Endothelial cell of umbilical vein (primary cell): ENCODE results near the gene FXYD3. TPM values are rescaled to one million over a fixed set of nuclear protein-coding genes. Genes with fewer than 3 reads are reported as not detected.

Experiments
- BruUV-seq: library from RNA; stranded (reverse); fragments of 400-500 nt; replicated peaks from 2 replicates; lab custom pipeline; 2021; lab: Mats Ljungman, UMichigan
- CTCF ChIA-PET: fragments of 300-600, 350-600 bp; sonication (Branson Sonifier 250); formaldehyde crosslinking; loops from one replicate; lab custom pipeline; 2021; ENCODE audit warnings: antibody characterized with exemption, inconsistent platforms; lab: Charles Lee
- POLR2A ChIA-PET: fragments of 300-600, 350-600 bp; sonication (Branson Sonifier 250); formaldehyde crosslinking; loops from one replicate; lab custom pipeline; 2021; ENCODE audit warnings: antibody characterized with exemption, inconsistent platforms; lab: Charles Lee
- DNase-seq: peaks from one replicate; pipeline ENCODE4 v3.0.0-alpha.2; 2011; ENCODE audit warnings: low read depth, low spot score
- FAIRE-seq: peaks from 2 replicates; lab custom pipeline; 2011; peaks lifted over from hg19 to GRCh38; lab: Jason Lieb, UNC
- H2AFZ ChIP-seq: 2 replicates; pipeline ENCODE4 v1.6.0; 2012; ENCODE audit warnings: low read depth, low read length, control low read depth, inconsistent platforms
- H3K27ac ChIP-seq: 2 replicates; pipeline ENCODE4 v1.5.1; 2011; ENCODE audit warnings: low read depth, mild to moderate bottlenecking, control low read depth, low read length, moderate library complexity; ENCODE audit not compliant: insufficient read depth
- H3K27me3 ChIP-seq, 2 experiments: 2 replicates each; pipeline versions ENCODE4 v1.6.0 to v1.6.1; 2011; ENCODE audit warnings: low read length in 2 of 2, mixed read lengths in 1 of 2; ENCODE audit not compliant: control insufficient read depth in 2 of 2, insufficient read depth in 2 of 2
- H3K36me3 ChIP-seq, 2 experiments: 2 replicates in 1 of 2; 3 replicates in 1 of 2; pipeline ENCODE4 v1.5.1; 2011; ENCODE audit warnings: low read length in 2 of 2, mild to moderate bottlenecking in 1 of 2, moderate library complexity in 1 of 2; ENCODE audit not compliant: control insufficient read depth in 2 of 2, insufficient read depth in 2 of 2; ENCODE audit errors: extremely low read depth in 1 of 2
- H3K4me1 ChIP-seq: 3 replicates; pipeline ENCODE4 v1.5.1; 2011; ENCODE audit warnings: mild to moderate bottlenecking, low read length; ENCODE audit not compliant: control insufficient read depth, insufficient read depth; ENCODE audit errors: extremely low read depth
- H3K4me2 ChIP-seq: 2 replicates; pipeline ENCODE4 v1.6.1; 2011; ENCODE audit warnings: low read length, control low read depth, mixed read lengths; ENCODE audit not compliant: insufficient read depth
- H3K4me3 ChIP-seq, 3 experiments: fragments of 200-600 bp in 1 of 3; sonication (generic), shearing (Covaris generic) in 1 of 3; replicated peaks in 1 of 3; 2 replicates each; pipeline ENCODE4 v1.5.1; 2011 to 2016; ENCODE audit warnings: control low read depth in 3 of 3, low read length in 3 of 3, mild to moderate bottlenecking in 2 of 3, inconsistent platforms in 1 of 3, low read depth in 1 of 3, moderate library complexity in 1 of 3; ENCODE audit not compliant: insufficient read depth in 1 of 3
- H3K79me2 ChIP-seq: 2 replicates; pipeline ENCODE4 v1.6.0; 2012; ENCODE audit warnings: low read length, inconsistent platforms; ENCODE audit not compliant: control insufficient read depth, insufficient read depth
- H3K9ac ChIP-seq: replicated peaks from 2 replicates; pipeline ENCODE3; 2011; ENCODE audit warnings: low read length, control low read depth; ENCODE audit not compliant: insufficient read depth; ENCODE audit errors: extremely low read depth
- H3K9me1 ChIP-seq: replicated peaks from 3 replicates; pipeline ENCODE4 v1.6.0; 2011; ENCODE audit warnings: mild to moderate bottlenecking, low read length; ENCODE audit not compliant: control insufficient read depth, insufficient read depth; ENCODE audit errors: extremely low read depth
- H3K9me3 ChIP-seq: replicated peaks from 2 replicates; pipeline ENCODE4 v1.5.1; 2012; ENCODE audit warnings: low read length, inconsistent platforms; ENCODE audit not compliant: control insufficient read depth, insufficient read depth
- H4K20me1 ChIP-seq: replicated peaks from 2 replicates; pipeline ENCODE3; 2011; ENCODE audit warnings: mild to moderate bottlenecking, low read length; ENCODE audit not compliant: control insufficient read depth, insufficient read depth; ENCODE audit errors: extremely low read depth
- CTCF ChIP-seq, 2 donors: IDR thresholded peaks; 1 replicate in 1 of 2; 2 replicates in 1 of 2; pipeline ENCODE4 v1.5.1; 2011; ENCODE audit warnings: low read length in 2 of 2, mild to moderate bottlenecking in 2 of 2, moderate library complexity in 2 of 2, control low read depth in 1 of 2, inconsistent platforms in 1 of 2, low read depth in 1 of 2; ENCODE audit not compliant: insufficient read depth in 1 of 2; ENCODE audit errors: extremely low read depth in 1 of 2
- EZH2 ChIP-seq: IDR thresholded peaks from 2 replicates; pipeline ENCODE4 v1.6.1; 2012; ENCODE audit warnings: borderline replicate concordance, low read depth, mild to moderate bottlenecking, moderate library complexity, low read length, inconsistent platforms; ENCODE audit not compliant: severe bottlenecking
- FOS ChIP-seq: IDR thresholded peaks from 2 replicates; pipeline ENCODE4 v1.6.1; 2011; ENCODE audit warnings: mild to moderate bottlenecking, low read length, moderate library complexity, borderline replicate concordance; ENCODE audit not compliant: insufficient read depth
- GATA2 ChIP-seq: IDR thresholded peaks from 2 replicates; pipeline ENCODE4 v1.7.0; 2011; ENCODE audit warnings: low read depth, mild to moderate bottlenecking, moderate library complexity, mixed read lengths, low read length; ENCODE audit not compliant: insufficient read length, insufficient read depth
- MAX ChIP-seq: IDR thresholded peaks from 2 replicates; pipeline ENCODE4 v1.6.1; 2011; ENCODE audit not compliant: insufficient read depth, insufficient read length
- MYC ChIP-seq: IDR thresholded peaks from one replicate; pipeline ENCODE4 v1.6.1; 2011; ENCODE audit warnings: mild to moderate bottlenecking, low read depth, low read length
- POLR2A ChIP-seq: IDR thresholded peaks from 2 replicates; pipeline ENCODE4 v1.6.1; 2012; ENCODE audit warnings: low read depth, mild to moderate bottlenecking, control low read depth, low read length
- POLR2AphosphoS5 ChIP-seq: IDR thresholded peaks from 2 replicates; pipeline ENCODE4 v1.6.1; 2012; ENCODE audit warnings: low read depth, mild to moderate bottlenecking, control low read depth, low read length, moderate library complexity; ENCODE audit not compliant: insufficient read depth
- dilution Hi-C: fragments of 300-500 bp; cut with MboI; formaldehyde crosslinking; loops from one replicate; pipeline ENCODE4 v1.15.0; 2019; ENCODE audit warnings: low sequenced_read_pairs; ENCODE audit not compliant: extremely low pct_ligation_motif_present
- intact Hi-C: fragments of 100-400 bp; cut with micrococcal nuclease; formaldehyde crosslinking; loops from one replicate; pipeline ENCODE4 v1.10.0; 2022
- polyA plus RNA-seq, 4 experiments: library from polyadenylated mRNA; depleted of rRNA in 3 of 4; stranded (reverse) in 3 of 4; unstranded in 1 of 4; fragments of >200 nt; gene quantifications; 2 replicates each; pipeline versions ENCODE4 v1.2.1 to v1.2.3, GENCODE V29; 2011 to 2012; ENCODE audit warnings: missing spikeins in 1 of 4
- total RNA-seq: library from RNA; stranded (reverse); gene quantifications from 2 replicates; pipeline ENCODE4 v1.2.3, GENCODE V29; 2021

The FXYD3 gene
- total and polyA plus RNA-seq, 2 donors (not counting 3 experiments of a cell fraction or from before 2014, with no cell fraction given): not detected

GRCh38 chr19:35140207-35140961, 24.8 kb downstream of the FXYD3 start:
- H3K9me1 ChIP-seq: no peaks in the 10 kb centered on the region
- H4K20me1 ChIP-seq: no peaks in the 10 kb centered on the region
- no peak overlapping the region for H3K4me2 ChIP-seq
- H3K9ac ChIP-seq: no peak overlapping the region
- no TSS peak for BruUV-seq
- H3K27me3 ChIP-seq: peaks cover 16 to 17% of the 10 kb centered on the region in 2 experiments
- FAIRE-seq (no peak), DNase-seq (no peak)
- ChIA-PET CTCF (interaction anchor here (1.0 to 3.5 kb wide), 9 partner anchors 13 to 102 kb away, joined by 3 to 73 read pairs (median 6); partner anchors contain the start of genes FXYD3 and FXYD5), POLR2A (no interaction called here)
- H2AFZ ChIP-seq: no peak overlapping the region
- intact Hi-C loops (loop anchor here (5.0 kb wide), 1 partner anchor 178 kb away; the partner anchor contains the start of gene ZNF792), dilution Hi-C loops (no loop called here)
- H3K36me3 ChIP-seq: no peaks in the 10 kb centered on the region
- H3K9me3 ChIP-seq: no peaks in the 10 kb centered on the region
- H3K4me1 ChIP-seq: peaks cover 11% of the 10 kb centered on the region
- no peak overlapping the region for H3K27ac ChIP-seq
- H3K4me3 ChIP-seq: no peak overlapping the region
- no peaks in the 10 kb centered on the region for H3K79me2 ChIP-seq
- TF ChIP-seq MYC (no peak), CTCF (IDR thresholded peaks at IDR 0.05; ENCODE audit: extremely low read depth in 1 of 2, insufficient read depth in 1 of 2, low read depth in 1 of 2, low read length in 2 of 2) (no peak), EZH2 (no peak), POLR2AphosphoS5 (no peak), MAX (no peak), POLR2A (no peak), GATA2 (no peak), FOS (no peak)
